T-helper 2 cell treated with Interferon-gamma antibody and Interleukin-4, amounts not matched to agents 5 μg/mL and 100 μg/mL, for 36 hours (primary cell): Measurements from ENCODE around the gene GTF3C6.
A peak's percentile ranks its signal among the peaks of the same experiment; 100 is the strongest.
"Not testable (repeated sequence)": the region's sequence is repeated elsewhere in the genome, so short reads cannot be mapped to it uniquely, and the experiment has no call there.

Experiments used
- DNase-seq: peaks from one replicate; pipeline ENCODE4 v3.0.0; 2021; ENCODE audit warnings: low spot score
- H3K27ac Mint-ChIP-seq: one replicate; pipeline ENCODE4 v1.8.0; 2021; ENCODE audit warnings: mild to moderate bottlenecking, mixed read lengths
- H3K27me3 Mint-ChIP-seq: one replicate; pipeline ENCODE4 v1.8.0; 2021; ENCODE audit warnings: low read depth, mixed read lengths
- H3K36me3 Mint-ChIP-seq: one replicate; pipeline ENCODE4 v1.8.0; 2021; ENCODE audit warnings: low read depth, mixed read lengths
- H3K4me1 Mint-ChIP-seq: one replicate; pipeline ENCODE4 v1.8.0; 2021; ENCODE audit warnings: low read depth, mixed read lengths
- H3K4me3 Mint-ChIP-seq: one replicate; pipeline ENCODE4 v1.8.0; 2022; ENCODE audit warnings: mild to moderate bottlenecking, moderate library complexity, mixed read lengths
- H3K9me3 Mint-ChIP-seq: one replicate; pipeline ENCODE4 v1.8.0; 2021; ENCODE audit warnings: mixed read lengths

The GTF3C6 gene

GRCh38 chr6:110953633-110954303 lies 4.7 kb upstream of the GTF3C6 start:
- Mint-ChIP-seq H3K27me3 (peaks cover 4% of the 10 kb centered on the region), H3K4me1 (peaks cover 17% of the 10 kb centered on the region), H3K9me3 (no peaks in the 10 kb centered on the region), H3K27ac (no peak overlapping the region), H3K36me3 (peaks cover 6% of the 10 kb centered on the region), H3K4me3 (no peak overlapping the region)
- no peak for DNase-seq

- Mint-ChIP-seq H3K27me3 (no peaks in the 10 kb centered on the region), H3K4me1 (peaks cover 15% of the 10 kb centered on the region), H3K4me3 (peak overlapping the region; percentile 99), H3K36me3 (peaks cover 39% of the 10 kb centered on the region), H3K9me3 (no peaks in the 10 kb centered on the region), H3K27ac (peak overlapping the region; percentile 62)
- DNase-seq: no peak
Measured at GRCh38 chr6:110960014-110960390, 1.5 kb downstream of the GTF3C6 start.

GRCh38 chr6:110962636-110963035 lies 4.1 kb downstream of the GTF3C6 start:
- peaks cover 58% of the 10 kb centered on the region for H3K36me3 Mint-ChIP-seq
- H3K4me1 Mint-ChIP-seq: peaks cover 13% of the 10 kb centered on the region
- not testable (repeated sequence) for DNase-seq, H3K27ac Mint-ChIP-seq, H3K4me3 Mint-ChIP-seq, H3K9me3 Mint-ChIP-seq, H3K27me3 Mint-ChIP-seq

- no peak overlapping the region for H3K27ac Mint-ChIP-seq
- no peaks in the 10 kb centered on the region for H3K27me3 Mint-ChIP-seq
- no peaks in the 10 kb centered on the region for H3K9me3 Mint-ChIP-seq
- H3K36me3 Mint-ChIP-seq: peaks cover 49% of the 10 kb centered on the region
- no peak for DNase-seq
- no peaks in the 10 kb centered on the region for H3K4me1 Mint-ChIP-seq
- no peak overlapping the region for H3K4me3 Mint-ChIP-seq
Measured at GRCh38 chr6:110965629-110966229, 7.2 kb downstream of the GTF3C6 start.

- H3K4me1 Mint-ChIP-seq, H3K4me3 Mint-ChIP-seq, H3K27ac Mint-ChIP-seq, DNase-seq, H3K27me3 Mint-ChIP-seq, H3K9me3 Mint-ChIP-seq: not testable (repeated sequence)
- H3K36me3 Mint-ChIP-seq: peaks cover 30% of the 10 kb centered on the region
Measured at GRCh38 chr6:110968661-110969060, 10.2 kb downstream of the GTF3C6 start.

- Mint-ChIP-seq H3K4me1 (no peaks in the 10 kb centered on the region), H3K36me3 (peaks cover 14% of the 10 kb centered on the region), H3K9me3 (no peaks in the 10 kb centered on the region), H3K27me3 (no peaks in the 10 kb centered on the region), H3K4me3 (no peak overlapping the region), H3K27ac (no peak overlapping the region)
- no peak for DNase-seq
Measured at GRCh38 chr6:110971468-110971867, 13.0 kb downstream of the GTF3C6 start.

GRCh38 chr6:110976575-110976974 lies 18.1 kb downstream of the GTF3C6 start:
- H3K36me3 Mint-ChIP-seq: peaks cover 19% of the 10 kb centered on the region
- no peak for DNase-seq
- H3K4me3 Mint-ChIP-seq: no peak overlapping the region
- no peak overlapping the region for H3K27ac Mint-ChIP-seq
- no peaks in the 10 kb centered on the region for H3K27me3 Mint-ChIP-seq
- no peaks in the 10 kb centered on the region for H3K9me3 Mint-ChIP-seq
- H3K4me1 Mint-ChIP-seq: peaks cover 12% of the 10 kb centered on the region

GRCh38 chr6:110979565-110980101 lies 21.1 kb downstream of the GTF3C6 start:
- H3K9me3 Mint-ChIP-seq: no peaks in the 10 kb centered on the region
- H3K36me3 Mint-ChIP-seq: peaks cover 23% of the 10 kb centered on the region
- H3K27me3 Mint-ChIP-seq: no peaks in the 10 kb centered on the region
- H3K27ac Mint-ChIP-seq: no peak overlapping the region
- H3K4me3 Mint-ChIP-seq: peak overlapping the region; percentile 13
- no peak for DNase-seq
- H3K4me1 Mint-ChIP-seq: peaks cover 22% of the 10 kb centered on the region

- H3K4me3 Mint-ChIP-seq: peak overlapping the region; percentile 97
- H3K36me3 Mint-ChIP-seq: peaks cover 25% of the 10 kb centered on the region
- DNase-seq: no peak
- peak overlapping the region; percentile 98 for H3K27ac Mint-ChIP-seq
- no peaks in the 10 kb centered on the region for H3K27me3 Mint-ChIP-seq
- peaks cover 22% of the 10 kb centered on the region for H3K4me1 Mint-ChIP-seq
- no peaks in the 10 kb centered on the region for H3K9me3 Mint-ChIP-seq
Measured at GRCh38 chr6:110980227-110980626, 21.7 kb downstream of the GTF3C6 start.

GRCh38 chr6:110980648-110981047 lies 22.1 kb downstream of the GTF3C6 start:
- H3K27ac Mint-ChIP-seq: peak overlapping the region; percentile 98
- H3K4me3 Mint-ChIP-seq: peak overlapping the region; percentile 97
- peaks cover 28% of the 10 kb centered on the region for H3K36me3 Mint-ChIP-seq
- H3K27me3 Mint-ChIP-seq: no peaks in the 10 kb centered on the region
- H3K9me3 Mint-ChIP-seq: no peaks in the 10 kb centered on the region
- DNase-seq: no peak
- peaks cover 22% of the 10 kb centered on the region for H3K4me1 Mint-ChIP-seq

GRCh38 chr6:110981202-110981600 lies 22.7 kb downstream of the GTF3C6 start:
- H3K9me3 Mint-ChIP-seq: no peaks in the 10 kb centered on the region
- H3K4me3 Mint-ChIP-seq: peak overlapping the region; percentile 97

GRCh38 chr6:110990840-110991576 lies 32.5 kb downstream of the GTF3C6 start:
- H3K4me3 Mint-ChIP-seq: no peak overlapping the region
- no peaks in the 10 kb centered on the region for H3K27me3 Mint-ChIP-seq
- no peak for DNase-seq
- H3K4me1 Mint-ChIP-seq: peaks cover 8% of the 10 kb centered on the region
- peaks cover 49% of the 10 kb centered on the region for H3K36me3 Mint-ChIP-seq
- H3K27ac Mint-ChIP-seq: no peak overlapping the region
- no peaks in the 10 kb centered on the region for H3K9me3 Mint-ChIP-seq

More at GRCh38 chr6:110981202-110981600, 22.7 kb downstream of the GTF3C6 start:
- DNase-seq: no peak
- peak overlapping the region; percentile 98 for H3K27ac Mint-ChIP-seq
- peaks cover 25% of the 10 kb centered on the region for H3K4me1 Mint-ChIP-seq
- peaks cover 32% of the 10 kb centered on the region for H3K36me3 Mint-ChIP-seq
- no peaks in the 10 kb centered on the region for H3K27me3 Mint-ChIP-seq

GRCh38 chr6:110996691-110997090 lies 38.2 kb downstream of the GTF3C6 start:
- no peak for DNase-seq
- Mint-ChIP-seq H3K9me3 (no peaks in the 10 kb centered on the region), H3K36me3 (peaks cover 53% of the 10 kb centered on the region), H3K4me3 (no peak overlapping the region), H3K27me3 (no peaks in the 10 kb centered on the region), H3K27ac (no peak overlapping the region), H3K4me1 (peaks cover 3% of the 10 kb centered on the region)

- no peak overlapping the region for H3K4me3 Mint-ChIP-seq
Measured at GRCh38 chr6:110999634-111000270, 41.2 kb downstream of the GTF3C6 start.

More at GRCh38 chr6:110999634-111000270, 41.2 kb downstream of the GTF3C6 start:
- DNase-seq: no peak
- Mint-ChIP-seq H3K4me1 (peaks cover 3% of the 10 kb centered on the region), H3K9me3 (no peaks in the 10 kb centered on the region), H3K36me3 (peaks cover 51% of the 10 kb centered on the region), H3K27ac (no peak overlapping the region), H3K27me3 (no peaks in the 10 kb centered on the region)
